Nephron progenitor cell (in vitro differentiated cells): ENCODE data around the gene KIF19.

Experiments
- DNase-seq: peaks from one replicate; pipeline ENCODE4 v3.0.0; 2021
- H3K27ac Mint-ChIP-seq: 2 replicates; pipeline ENCODE4 v1.8.0; 2021; ENCODE audit warnings: mild to moderate bottlenecking, moderate library complexity, mixed read lengths
- H3K27me3 Mint-ChIP-seq: 2 replicates; pipeline ENCODE4 v1.8.0; 2021; ENCODE audit warnings: mild to moderate bottlenecking, low read depth, mixed read lengths; ENCODE audit not compliant: poor library complexity
- H3K36me3 Mint-ChIP-seq: 2 replicates; pipeline ENCODE4 v1.8.0; 2021; ENCODE audit warnings: low read depth, mixed read lengths
- H3K4me1 Mint-ChIP-seq: 2 replicates; pipeline ENCODE4 v1.8.0; 2021; ENCODE audit warnings: mixed read lengths
- H3K4me3 Mint-ChIP-seq: 2 replicates; pipeline ENCODE4 v1.8.0; 2021; ENCODE audit warnings: mild to moderate bottlenecking, moderate library complexity, mixed read lengths
- H3K9me3 Mint-ChIP-seq: 2 replicates; pipeline ENCODE4 v1.8.0; 2021; ENCODE audit warnings: mild to moderate bottlenecking, moderate library complexity, mixed read lengths
- CTCF ChIP-seq: fragments of 200-600 bp; sonication (generic); IDR thresholded peaks from 2 replicates; pipeline ENCODE4 v1.5.0; 2021; ENCODE audit warnings: antibody characterized with exemption

KIF19 gene

GRCh38 chr17:74332017-74332650 is 6.1 kb downstream of the KIF19 start:
- peaks cover 27% of the 10 kb centered on the region for H3K4me1 Mint-ChIP-seq
- H3K27ac Mint-ChIP-seq: peak overlapping the region; percentile 8
- TF ChIP-seq CTCF: no peak
- peaks cover 40% of the 10 kb centered on the region for H3K27me3 Mint-ChIP-seq
- no peaks in the 10 kb centered on the region for H3K9me3 Mint-ChIP-seq
- DNase-seq: no peak
- peak overlapping the region; percentile 55 for H3K4me3 Mint-ChIP-seq
- H3K36me3 Mint-ChIP-seq: no peaks in the 10 kb centered on the region

- Mint-ChIP-seq H3K36me3 (no peaks in the 10 kb centered on the region), H3K27me3 (peaks cover 37% of the 10 kb centered on the region), H3K4me1 (peaks cover 20% of the 10 kb centered on the region), H3K9me3 (no peaks in the 10 kb centered on the region), H3K4me3 (no peak overlapping the region), H3K27ac (no peak overlapping the region)
- DNase-seq: no peak
- no peak for TF ChIP-seq CTCF
Observed at GRCh38 chr17:74332763-74333283, 6.8 kb downstream of the KIF19 start.

GRCh38 chr17:74334393-74335039 is 8.5 kb downstream of the KIF19 start:
- no peak for DNase-seq
- Mint-ChIP-seq H3K4me1 (peaks cover 14% of the 10 kb centered on the region), H3K4me3 (no peak overlapping the region), H3K9me3 (no peaks in the 10 kb centered on the region), H3K27me3 (peaks cover 34% of the 10 kb centered on the region), H3K36me3 (no peaks in the 10 kb centered on the region), H3K27ac (no peak overlapping the region)
- TF ChIP-seq CTCF: no peak

- H3K27ac Mint-ChIP-seq: no peak overlapping the region
- no peaks in the 10 kb centered on the region for H3K36me3 Mint-ChIP-seq
- H3K9me3 Mint-ChIP-seq: no peaks in the 10 kb centered on the region
- H3K4me3 Mint-ChIP-seq: no peak overlapping the region
- peaks cover 14% of the 10 kb centered on the region for H3K4me1 Mint-ChIP-seq
- no peak for TF ChIP-seq CTCF
- no peak for DNase-seq
- H3K27me3 Mint-ChIP-seq: peaks cover 26% of the 10 kb centered on the region
Observed at GRCh38 chr17:74335529-74336062, 9.6 kb downstream of the KIF19 start.

- Mint-ChIP-seq H3K27me3 (peaks cover 19% of the 10 kb centered on the region), H3K36me3 (no peaks in the 10 kb centered on the region), H3K4me1 (peaks cover 14% of the 10 kb centered on the region), H3K4me3 (no peak overlapping the region), H3K27ac (no peak overlapping the region), H3K9me3 (no peaks in the 10 kb centered on the region)
- no peak for TF ChIP-seq CTCF
- no peak for DNase-seq
Observed at GRCh38 chr17:74336307-74336706, 10.3 kb downstream of the KIF19 start.
